H1 (cell line): ENCODE data around the gene ZNF366. TPM values are rescaled to one million over a fixed set of nuclear protein-coding genes. Genes with fewer than 3 reads are reported as not detected.
A peak's percentile ranks its signal among the peaks of the same experiment; 100 is the strongest.

Experiments used
- CTCF ChIA-PET: fragments of 300-600 bp; sonication (Branson Sonifier 250); formaldehyde crosslinking; loops from one replicate; lab custom pipeline; 2021; ENCODE audit not compliant: partially characterized antibody; lab: Charles Lee
- POLR2A ChIA-PET: fragments of 300-600 bp; sonication (Branson Sonifier 250); formaldehyde crosslinking; loops from one replicate; lab custom pipeline; 2021; ENCODE audit warnings: inconsistent platforms; ENCODE audit not compliant: partially characterized antibody; lab: Charles Lee
- DNase-seq, 2 experiments: peaks; one replicate each; pipeline versions ENCODE4 v3.0.0 to v3.0.0-alpha.2; 2010 to 2022; ENCODE audit warnings: low spot score in 2 of 2, low read depth in 1 of 2, mixed read lengths in 1 of 2
- FAIRE-seq: peaks from 2 replicates; lab custom pipeline; 2011; peaks lifted over from hg19 to GRCh38; lab: Jason Lieb, UNC
- H2AFZ ChIP-seq: 2 replicates; pipeline ENCODE4 v1.8.1; 2012; ENCODE audit warnings: low read length, inconsistent platforms
- H2AK5ac ChIP-seq: 2 replicates; pipeline ENCODE4 v1.6.1; 2013; ENCODE audit warnings: low read depth, low read length
- H2BK120ac ChIP-seq: replicated peaks from 2 replicates; pipeline ENCODE3; 2013; ENCODE audit warnings: low read depth, low read length, inconsistent platforms
- H2BK12ac ChIP-seq: 2 replicates; pipeline ENCODE4 v1.6.1; 2013; ENCODE audit warnings: low read depth, low read length
- H2BK15ac ChIP-seq: 2 replicates; pipeline ENCODE4 v1.6.1; 2013; ENCODE audit warnings: low read length
- H2BK20ac ChIP-seq: 2 replicates; pipeline ENCODE4 v1.6.1; 2013; ENCODE audit warnings: low read length
- H2BK5ac ChIP-seq: 2 replicates; pipeline ENCODE4 v1.6.1; 2013; ENCODE audit warnings: low read depth, low read length
- H3K14ac ChIP-seq: 2 replicates; pipeline ENCODE4 v1.6.1; 2013; ENCODE audit warnings: inconsistent platforms; ENCODE audit not compliant: insufficient read length
- H3K18ac ChIP-seq: 2 replicates; pipeline ENCODE4 v1.6.1; 2013; ENCODE audit warnings: low read length; ENCODE audit errors: extremely low read depth
- H3K23ac ChIP-seq: 2 replicates; pipeline ENCODE4 v1.6.1; 2013; ENCODE audit warnings: inconsistent platforms; ENCODE audit not compliant: insufficient read length
- H3K23me2 ChIP-seq: 2 replicates; pipeline ENCODE4 v1.6.1; 2013; ENCODE audit warnings: low read depth, low read length
- H3K27ac ChIP-seq: 2 replicates; pipeline ENCODE4 v1.6.1; 2011; ENCODE audit warnings: low read depth, low read length, inconsistent platforms
- H3K27me3 ChIP-seq, 4 experiments: replicated peaks in 1 of 4; 1 replicate in 1 of 4; 2 replicates in 3 of 4; pipeline versions ENCODE4 v1.6.1 to v1.8.1; 2011 to 2013; ENCODE audit warnings: low read length in 3 of 4, mild to moderate bottlenecking in 3 of 4, inconsistent platforms in 2 of 4, mixed read lengths in 2 of 4, moderate library complexity in 1 of 4; ENCODE audit not compliant: control insufficient read depth in 3 of 4, insufficient read depth in 3 of 4; ENCODE audit errors: extremely low read depth in 1 of 4
- H3K36me3 ChIP-seq, 4 experiments: 2 replicates each; pipeline versions ENCODE4 v1.6.1 to v1.8.1; 2011 to 2013; ENCODE audit warnings: mild to moderate bottlenecking in 4 of 4, low read length in 3 of 4, moderate library complexity in 2 of 4, control low read depth in 1 of 4, inconsistent platforms in 1 of 4; ENCODE audit not compliant: insufficient read depth in 4 of 4, control insufficient read depth in 2 of 4
- H3K4ac ChIP-seq: replicated peaks from 2 replicates; pipeline ENCODE3; 2013; ENCODE audit warnings: low read length, low read depth, mixed read lengths, inconsistent platforms; ENCODE audit not compliant: insufficient read length
- H3K4me1 ChIP-seq, 4 experiments: replicated peaks in 1 of 4; 1 replicate in 1 of 4; 2 replicates in 3 of 4; pipeline versions ENCODE4 v1.6.1 to v1.8.1; 2011 to 2013; ENCODE audit warnings: low read length in 3 of 4, inconsistent platforms in 2 of 4, mixed read lengths in 1 of 4; ENCODE audit not compliant: insufficient read depth in 4 of 4, control insufficient read depth in 3 of 4
- H3K4me2 ChIP-seq, 2 experiments: 2 replicates each; pipeline versions ENCODE4 v1.6.1 to v1.8.1; 2011 to 2013; ENCODE audit warnings: low read depth in 2 of 2, low read length in 2 of 2, control low read depth in 1 of 2, inconsistent platforms in 1 of 2, mild to moderate bottlenecking in 1 of 2; ENCODE audit not compliant: insufficient read depth in 1 of 2
- H3K4me3 ChIP-seq, 4 experiments: fragments of 200-600, 300-600 bp in 1 of 4; sonication (generic), shearing (Covaris generic), sonication (Bioruptor Twin) in 1 of 4; 2 replicates each; pipeline versions ENCODE4 v1.5.1 to v1.8.1; 2011 to 2016; ENCODE audit warnings: low read length in 4 of 4, low read depth in 3 of 4, control low read depth in 2 of 4, inconsistent platforms in 2 of 4, mild to moderate bottlenecking in 2 of 4, mixed read lengths in 1 of 4, moderate library complexity in 1 of 4; ENCODE audit not compliant: insufficient read depth in 2 of 4; ENCODE audit errors: extremely low read depth in 1 of 4
- H3K56ac ChIP-seq: replicated peaks from 2 replicates; pipeline ENCODE3; 2013; ENCODE audit warnings: low read depth, mild to moderate bottlenecking, mixed read lengths, low read length, inconsistent platforms; ENCODE audit not compliant: insufficient read length
- H3K79me1 ChIP-seq: 2 replicates; pipeline ENCODE4 v1.6.1; 2013; ENCODE audit warnings: low read depth, low read length, control low read depth
- H3K79me2 ChIP-seq, 2 experiments: 2 replicates each; pipeline versions ENCODE4 v1.6.1 to v1.8.1; 2012 to 2013; ENCODE audit warnings: low read length in 2 of 2, mild to moderate bottlenecking in 2 of 2, inconsistent platforms in 1 of 2; ENCODE audit not compliant: insufficient read depth in 2 of 2, control insufficient read depth in 1 of 2
- H3K9ac ChIP-seq, 4 experiments: replicated peaks in 1 of 4; 1 replicate in 1 of 4; 2 replicates in 3 of 4; pipeline versions ENCODE4 v1.6.1 to v1.8.1; 2011 to 2013; ENCODE audit warnings: low read depth in 3 of 4, low read length in 3 of 4, control low read depth in 2 of 4, mild to moderate bottlenecking in 2 of 4, moderate library complexity in 2 of 4, inconsistent platforms in 1 of 4; ENCODE audit errors: extremely low read depth in 1 of 4
- H3K9me3 ChIP-seq, 2 experiments: 2 replicates each; pipeline versions ENCODE4 v1.6.1 to v1.8.1; 2012 to 2013; ENCODE audit warnings: mild to moderate bottlenecking in 2 of 2, moderate library complexity in 2 of 2, control low read depth in 1 of 2, inconsistent platforms in 1 of 2, low read depth in 1 of 2, low read length in 1 of 2, mixed read lengths in 1 of 2; ENCODE audit not compliant: insufficient read depth in 2 of 2
- H4K20me1 ChIP-seq, 2 experiments: replicated peaks in 1 of 2; 2 replicates each; pipeline versions ENCODE3 to v1.8.1; 2011 to 2013; ENCODE audit warnings: inconsistent platforms in 2 of 2, low read length in 2 of 2, mild to moderate bottlenecking in 1 of 2; ENCODE audit not compliant: insufficient read depth in 2 of 2, control insufficient read depth in 1 of 2
- H4K5ac ChIP-seq: 2 replicates; pipeline ENCODE4 v1.6.1; 2013; ENCODE audit warnings: low read length, low read depth, mixed read lengths, inconsistent platforms; ENCODE audit not compliant: insufficient read length
- H4K8ac ChIP-seq: 2 replicates; pipeline ENCODE4 v1.8.0; 2013; ENCODE audit warnings: mild to moderate bottlenecking, moderate library complexity, low read length, inconsistent platforms; ENCODE audit not compliant: insufficient read depth; ENCODE audit errors: extremely low read depth
- H4K91ac ChIP-seq: replicated peaks from 2 replicates; pipeline ENCODE3; 2013; ENCODE audit warnings: low read length, mixed read lengths, inconsistent platforms; ENCODE audit not compliant: insufficient read length
- BACH1 ChIP-seq: IDR thresholded peaks from 2 replicates; pipeline ENCODE4 v1.6.1; 2012; ENCODE audit warnings: low read length, improper control_type of control experiment
- BRCA1 ChIP-seq: IDR thresholded peaks from 2 replicates; pipeline ENCODE4 v1.6.1; 2012; ENCODE audit warnings: low read depth, low read length, improper control_type of control experiment
- CEBPB ChIP-seq: IDR thresholded peaks from 2 replicates; pipeline ENCODE4 v1.6.1; 2012; ENCODE audit warnings: low read depth, low read length
- CHD1 ChIP-seq: IDR thresholded peaks from 2 replicates; pipeline ENCODE4 v1.6.1; 2012; ENCODE audit warnings: low read depth, low read length, improper control_type of control experiment
- WGBS, 2 experiments: shearing (Covaris generic) in 1 of 2; methylation state at CpG; one replicate each; pipeline versions ENCODE4 v1.1.6 to v1.1.7; 2013 to 2015; ENCODE audit warnings: low lambda C conversion rate in 2 of 2, mixed read lengths in 2 of 2, inconsistent platforms in 1 of 2, low coverage in 1 of 2, missing lambda C conversion rate in 1 of 2; ENCODE audit not compliant: insufficient replicate concordance in 2 of 2, insufficient coverage in 1 of 2, insufficient read length in 1 of 2; ENCODE audit errors: extremely low coverage in 1 of 2, missing lambda C conversion rate in 1 of 2; 5-methylcytosine and 5-hydroxymethylcytosine counted together
- polyA plus RNA-seq, 7 experiments: library from polyadenylated mRNA; depleted of rRNA in 3 of 7; stranded (reverse) in 5 of 7; unstranded in 2 of 7; fragments of >200 nt in 5 of 7; fragments of 200-250 nt in 2 of 7; gene quantifications; 1 replicate in 5 of 7; 2 replicates in 1 of 7; 4 replicates in 1 of 7; pipeline versions ENCODE4 v1.2.1 to v1.2.3, GENCODE V29; 2011 to 2013; ENCODE audit warnings: missing spikeins in 2 of 7, mixed read lengths in 2 of 7
- total RNA-seq: library from RNA; stranded (reverse); fragmentation: NEBNext Ultra II Directional; extraction: Animal tissue kit (Norgen Biotek cat#: 25700); gene quantifications from 2 replicates; pipeline ENCODE4 v1.2.1, GENCODE V29; 2021
- TF ChIP-seq, protein P1 (sequence below): IDR thresholded peaks from 2 replicates; pipeline ENCODE4 v1.6.1; 2011; ENCODE audit warnings: low read depth, mild to moderate bottlenecking, low read length; ENCODE audit not compliant: insufficient read depth

The ZNF366 gene
- total and polyA plus RNA-seq, 2 of the 8 experiments (the other 6 are each of a cell fraction or from before 2014, with no cell fraction given): not detected

DNA sequence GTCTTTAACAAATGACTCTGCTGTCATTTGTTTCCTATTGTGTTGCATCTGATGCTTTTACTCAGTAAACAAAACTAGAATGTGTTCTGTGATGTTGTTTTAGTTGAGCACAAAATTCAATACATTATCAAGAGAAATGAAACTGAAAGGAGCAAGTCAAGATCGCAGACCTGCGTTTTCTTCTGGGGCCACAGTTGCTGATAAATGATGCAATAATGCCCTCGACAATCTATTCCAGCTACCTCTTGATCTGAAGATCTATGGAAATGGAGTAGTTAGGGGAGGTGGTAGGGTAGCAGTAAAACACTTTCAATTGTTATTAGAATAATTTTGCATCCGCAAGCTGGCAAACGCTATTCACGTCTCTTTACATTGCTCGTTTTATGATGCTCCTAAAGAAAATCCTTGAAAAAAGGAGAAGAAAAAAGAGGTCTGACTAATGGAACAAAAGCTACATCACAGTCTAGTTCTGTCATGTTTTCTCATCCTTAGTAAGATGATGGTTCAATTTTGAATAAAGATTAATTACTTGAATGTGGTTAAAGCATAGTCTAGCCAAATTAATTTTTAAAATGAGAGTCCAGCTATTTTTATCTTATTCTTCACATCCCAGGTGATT is 1.6 kb downstream of the ZNF366 start:
- CTCF ChIA-PET: interaction anchor here (1.3 kb wide), 1 partner anchor 101 kb away, joined by 3 read pairs; no protein-coding TSS in a partner anchor
- Histone ChIP-seq H4K5ac (no peak overlapping the region), H3K79me1 (no peaks in the 10 kb centered on the region), H3K18ac (no peak overlapping the region), H2BK20ac (no peak overlapping the region), H3K79me2 (no peaks in the 10 kb centered on the region), H2BK5ac (no peak overlapping the region), H3K27ac (no peak overlapping the region), H3K14ac (no peak overlapping the region), H3K23ac (no peak overlapping the region), H2BK15ac (no peak overlapping the region)
- no peak for DNase-seq
- TF ChIP-seq, protein P1, sequence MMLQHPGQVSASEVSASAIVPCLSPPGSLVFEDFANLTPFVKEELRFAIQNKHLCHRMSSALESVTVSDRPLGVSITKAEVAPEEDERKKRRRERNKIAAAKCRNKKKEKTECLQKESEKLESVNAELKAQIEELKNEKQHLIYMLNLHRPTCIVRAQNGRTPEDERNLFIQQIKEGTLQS: no peak
- TF ChIP-seq BRCA1 (no peak), CEBPB (peak; percentile 78; the same call in 1 of the 2 replicates), CHD1 (no peak), BACH1 (no peak)
- TF ChIP-seq, all 59 proteins: peak for 1
- POLR2A ChIA-PET: interaction anchor here (1.1 kb wide), 1 partner anchor 23 kb away, joined by 3 read pairs; no protein-coding TSS in a partner anchor
- Histone ChIP-seq H2BK120ac (no peak overlapping the region), H2AK5ac (no peak overlapping the region), H2AFZ (no peak overlapping the region), H4K8ac (no peak overlapping the region), H3K36me3 (no peaks in the 10 kb centered on the region), H3K9me3 (no peaks in the 10 kb centered on the region), H3K4me3 (no peak overlapping the region), H4K20me1 (no peaks in the 10 kb centered on the region), H3K9ac (no peak overlapping the region), H2BK12ac (no peak overlapping the region), H3K23me2 (no peaks in the 10 kb centered on the region), H3K4me1 (peaks cover 0 to 11% (median 5%) of the 10 kb centered on the region in 4 experiments; a peak in 3 of 7 replicates), H3K4ac (no peak overlapping the region), H3K56ac (no peak overlapping the region), H4K91ac (no peak overlapping the region), H3K4me2 (no peak overlapping the region), H3K27me3 (no peaks in the 10 kb centered on the region)
- no peak for FAIRE-seq
- WGBS, 2 experiments: 81% methylated on average over 7 of the region's 7 CpGs; no CpG with 5 or more reads in 1 of the 2 experiments
